ENCODE measurements around the gene MLPH.

Gene MLPH

GRCh38 chr2:237577956-237578870, 91.2 kb downstream of the MLPH start:
- no peaks in the 10 kb centered on the region for H3K27me3 Mint-ChIP-seq (ENCODE audit: low read depth)
- no peak for DNase-seq (ENCODE audit: low spot score)
- H3K9me3 Mint-ChIP-seq, result no peaks in the 10 kb centered on the region
- H3K4me3 Mint-ChIP-seq, result no peak overlapping the region
- H3K4me1 Mint-ChIP-seq (ENCODE audit: low read depth), result no peaks in the 10 kb centered on the region
- no peak overlapping the region for H3K27ac Mint-ChIP-seq
- H3K36me3 Mint-ChIP-seq (ENCODE audit: low read depth), result no peaks in the 10 kb centered on the region

DNA sequence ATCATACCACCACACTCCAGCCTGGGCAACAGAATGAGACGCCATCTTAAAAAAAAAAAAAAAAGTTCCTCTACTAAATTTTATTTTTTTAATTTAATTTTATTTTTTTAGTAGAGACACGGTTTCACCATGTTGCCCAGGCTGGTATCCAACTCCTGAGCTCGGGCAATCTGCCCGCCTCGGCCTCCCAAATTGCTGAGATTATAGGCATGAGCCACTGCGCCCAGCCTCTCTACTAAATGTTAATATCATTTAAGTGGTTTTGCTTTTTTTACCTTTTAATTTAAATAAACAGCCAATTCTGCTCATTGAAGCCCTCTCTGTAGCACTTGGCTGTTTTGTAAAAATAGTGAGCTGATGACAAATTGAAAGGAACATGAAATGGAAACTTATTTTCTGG, 94.3 kb downstream of the MLPH start:
- no peak for DNase-seq (ENCODE audit: low spot score)
- no peaks in the 10 kb centered on the region for H3K9me3 Mint-ChIP-seq
- no peaks in the 10 kb centered on the region for H3K27me3 Mint-ChIP-seq (ENCODE audit: low read depth)
- H3K27ac Mint-ChIP-seq, result no peak overlapping the region
- H3K4me1 Mint-ChIP-seq (ENCODE audit: low read depth), result no peaks in the 10 kb centered on the region
- H3K4me3 Mint-ChIP-seq, result no peak overlapping the region
- no peaks in the 10 kb centered on the region for H3K36me3 Mint-ChIP-seq (ENCODE audit: low read depth)

DNA sequence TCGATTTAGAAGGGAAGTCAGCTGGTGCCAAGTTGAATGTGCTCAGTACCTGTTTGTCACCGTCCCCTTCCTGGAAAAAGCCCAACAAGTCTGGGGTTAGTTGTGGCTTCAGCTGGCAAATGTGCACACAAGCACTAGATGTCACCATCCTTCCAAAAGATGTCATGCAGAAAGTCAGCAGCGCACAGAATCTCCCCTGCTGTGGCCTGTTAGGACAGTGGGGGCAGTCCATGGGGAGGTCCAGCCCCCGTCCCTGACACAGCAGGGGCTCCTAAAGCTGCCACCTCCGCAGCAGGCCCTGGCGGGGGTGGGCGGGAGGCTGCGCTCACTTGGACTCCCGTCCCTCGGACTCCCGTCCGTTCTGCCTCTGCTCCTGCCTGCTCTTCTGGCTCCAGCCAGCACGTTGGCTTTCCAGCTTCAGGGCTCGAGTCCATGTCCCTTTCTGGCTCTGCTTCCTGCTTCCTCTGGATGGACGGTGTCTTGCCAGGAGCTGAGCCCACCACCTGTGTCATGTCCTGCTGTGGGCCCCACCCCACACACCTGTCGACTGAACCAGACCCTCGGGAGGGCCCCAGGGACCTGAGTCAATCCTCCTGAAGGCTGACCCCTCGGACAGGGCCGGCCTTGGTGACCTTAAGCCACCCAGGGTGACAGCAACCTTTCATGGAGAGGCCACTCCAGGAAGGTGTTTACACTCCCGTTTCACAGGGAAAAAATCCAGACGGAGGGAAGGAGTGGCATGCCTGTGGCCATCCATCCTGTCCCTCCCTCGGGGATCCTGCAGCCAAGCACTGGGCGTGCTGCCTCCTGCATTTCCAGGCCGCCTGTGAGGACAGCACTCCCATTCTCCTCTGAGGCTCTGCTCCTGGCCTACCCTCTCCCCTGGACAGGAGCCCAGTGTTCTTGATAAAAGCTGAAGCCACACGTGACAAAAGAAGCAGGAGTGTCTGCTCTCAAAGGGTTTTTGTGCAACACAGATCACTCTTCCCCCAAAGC, 95.0 kb downstream of the MLPH start:
- Mint-ChIP-seq H3K27ac (no peak overlapping the region), H3K4me1 (ENCODE audit: low read depth) (no peaks in the 10 kb centered on the region), H3K9me3 (no peaks in the 10 kb centered on the region), H3K4me3 (no peak overlapping the region), H3K27me3 (ENCODE audit: low read depth) (peaks cover 4% of the 10 kb centered on the region), H3K36me3 (ENCODE audit: low read depth) (no peaks in the 10 kb centered on the region)
- peak; percentile 38 for DNase-seq (ENCODE audit: low spot score)

DNA sequence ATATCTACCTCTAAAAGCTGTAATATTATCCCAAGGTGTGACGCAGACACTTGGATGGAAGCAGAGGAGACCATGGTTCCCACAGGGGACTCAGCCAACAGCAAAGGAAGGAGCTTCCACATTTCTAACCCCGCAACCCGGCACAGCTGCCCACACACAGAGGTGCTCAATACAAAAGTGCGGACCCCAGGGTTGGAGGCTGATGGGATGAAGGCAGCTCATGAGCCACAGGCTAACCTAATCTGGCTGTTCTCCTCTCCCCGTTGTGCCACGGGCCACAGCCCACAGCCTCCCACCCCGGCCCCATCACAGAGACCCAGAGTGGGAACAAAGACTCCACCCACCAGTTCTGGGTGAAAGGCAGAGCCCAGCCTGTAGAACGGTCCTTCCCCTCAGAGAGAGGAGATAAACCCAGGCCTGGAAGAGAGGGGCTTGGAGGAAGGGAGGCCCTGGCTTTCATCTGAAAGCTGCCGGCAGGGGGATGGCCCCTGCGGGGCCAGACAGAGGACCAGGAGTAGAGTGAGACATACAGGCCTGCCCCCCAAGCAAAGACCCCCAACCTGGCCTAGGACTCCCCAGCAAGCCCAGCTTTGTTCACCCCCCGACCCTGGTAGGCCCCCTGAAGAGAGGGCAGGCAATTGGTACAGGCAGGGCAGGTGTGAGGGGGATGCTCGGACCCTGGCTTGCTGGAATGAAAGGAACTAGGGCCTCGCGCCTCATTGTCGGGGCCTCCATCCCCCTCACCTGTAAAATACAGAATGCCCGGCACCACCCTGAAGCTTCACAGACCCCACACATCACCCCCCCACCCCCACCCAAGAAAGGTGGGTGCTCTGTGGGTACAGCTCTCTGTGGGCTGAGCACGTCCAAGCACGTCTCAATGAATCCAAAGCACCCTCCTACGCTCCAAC, 96.6 kb downstream of the MLPH start:
- Mint-ChIP-seq H3K27ac (no peak overlapping the region), H3K4me1 (ENCODE audit: low read depth) (no peaks in the 10 kb centered on the region), H3K9me3 (no peaks in the 10 kb centered on the region), H3K27me3 (ENCODE audit: low read depth) (peaks cover 10% of the 10 kb centered on the region), H3K4me3 (no peak overlapping the region), H3K36me3 (ENCODE audit: low read depth) (no peaks in the 10 kb centered on the region)
- no peak for DNase-seq (ENCODE audit: low spot score)

DNA sequence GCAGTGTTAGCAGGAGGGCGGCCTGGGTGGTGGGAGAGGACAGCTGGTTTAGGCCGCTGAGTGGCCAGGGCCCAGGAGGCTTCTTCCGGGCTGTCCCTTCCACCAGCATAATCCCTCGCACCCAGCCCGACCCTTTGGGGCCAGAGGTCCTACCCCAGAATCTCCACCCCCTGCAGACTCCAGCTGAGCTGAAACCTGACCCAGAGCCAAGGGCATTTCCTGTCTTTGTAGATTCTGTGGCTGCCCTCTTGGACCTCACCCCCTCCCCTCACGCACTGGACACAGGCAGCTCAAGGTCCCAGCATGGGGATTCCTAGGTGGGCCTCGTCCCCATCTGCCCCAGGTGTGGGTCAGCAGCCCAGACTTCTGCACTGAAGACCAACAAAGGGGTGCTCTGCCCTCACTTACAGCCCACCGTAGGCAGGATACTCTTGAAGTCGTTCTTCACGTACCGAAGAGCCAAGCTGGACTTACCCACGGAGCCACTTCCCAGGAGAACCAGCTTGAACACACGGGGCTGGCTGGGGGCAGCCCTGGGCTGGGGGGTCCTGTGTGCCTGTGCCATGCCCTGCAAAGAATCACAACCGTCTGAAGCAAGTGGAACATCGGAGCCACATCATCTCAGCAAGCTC, 98.7 kb downstream of the MLPH start:
- Mint-ChIP-seq H3K27ac (no peak overlapping the region), H3K4me1 (ENCODE audit: low read depth) (no peaks in the 10 kb centered on the region), H3K36me3 (ENCODE audit: low read depth) (no peaks in the 10 kb centered on the region), H3K4me3 (no peak overlapping the region), H3K27me3 (ENCODE audit: low read depth) (peaks cover 13% of the 10 kb centered on the region), H3K9me3 (no peaks in the 10 kb centered on the region)
- DNase-seq (ENCODE audit: low spot score), result no peak

DNA sequence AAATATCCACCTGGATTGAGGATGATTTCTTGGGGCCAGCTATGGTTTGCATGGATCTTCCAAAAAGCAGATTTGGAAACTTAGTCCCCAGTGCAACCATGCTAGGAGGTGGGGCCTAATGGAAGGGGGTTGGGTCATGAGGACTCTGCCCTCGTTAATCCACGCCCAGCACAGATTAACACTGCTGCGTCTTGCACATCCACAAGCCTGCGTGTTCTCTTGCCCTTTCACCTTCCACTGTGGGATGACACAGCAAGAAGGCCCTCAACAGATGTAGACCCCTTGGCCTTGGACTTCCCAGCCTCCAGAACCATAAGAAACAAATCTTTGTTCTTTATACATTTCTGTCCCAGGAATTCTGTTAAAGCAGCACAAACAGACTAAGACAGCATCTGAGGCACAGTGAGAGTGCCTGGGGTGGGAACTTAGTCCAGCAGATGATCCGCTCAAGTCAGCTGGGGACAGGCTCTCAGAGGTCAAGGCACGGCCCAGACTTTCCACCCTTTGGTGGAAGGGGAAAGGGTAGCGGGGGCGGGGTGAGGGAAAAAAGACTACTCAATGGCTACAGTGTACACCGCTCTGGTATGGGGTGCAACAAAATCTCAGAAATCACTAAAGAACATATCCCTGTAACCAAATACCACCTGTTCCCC, 101.1 kb downstream of the MLPH start:
- Mint-ChIP-seq H3K4me1 (ENCODE audit: low read depth) (peaks cover 8% of the 10 kb centered on the region), H3K36me3 (ENCODE audit: low read depth) (no peaks in the 10 kb centered on the region), H3K4me3 (no peak overlapping the region), H3K9me3 (no peaks in the 10 kb centered on the region), H3K27ac (no peak overlapping the region), H3K27me3 (ENCODE audit: low read depth) (peaks cover 13% of the 10 kb centered on the region)
- no peak for DNase-seq (ENCODE audit: low spot score)

DNA sequence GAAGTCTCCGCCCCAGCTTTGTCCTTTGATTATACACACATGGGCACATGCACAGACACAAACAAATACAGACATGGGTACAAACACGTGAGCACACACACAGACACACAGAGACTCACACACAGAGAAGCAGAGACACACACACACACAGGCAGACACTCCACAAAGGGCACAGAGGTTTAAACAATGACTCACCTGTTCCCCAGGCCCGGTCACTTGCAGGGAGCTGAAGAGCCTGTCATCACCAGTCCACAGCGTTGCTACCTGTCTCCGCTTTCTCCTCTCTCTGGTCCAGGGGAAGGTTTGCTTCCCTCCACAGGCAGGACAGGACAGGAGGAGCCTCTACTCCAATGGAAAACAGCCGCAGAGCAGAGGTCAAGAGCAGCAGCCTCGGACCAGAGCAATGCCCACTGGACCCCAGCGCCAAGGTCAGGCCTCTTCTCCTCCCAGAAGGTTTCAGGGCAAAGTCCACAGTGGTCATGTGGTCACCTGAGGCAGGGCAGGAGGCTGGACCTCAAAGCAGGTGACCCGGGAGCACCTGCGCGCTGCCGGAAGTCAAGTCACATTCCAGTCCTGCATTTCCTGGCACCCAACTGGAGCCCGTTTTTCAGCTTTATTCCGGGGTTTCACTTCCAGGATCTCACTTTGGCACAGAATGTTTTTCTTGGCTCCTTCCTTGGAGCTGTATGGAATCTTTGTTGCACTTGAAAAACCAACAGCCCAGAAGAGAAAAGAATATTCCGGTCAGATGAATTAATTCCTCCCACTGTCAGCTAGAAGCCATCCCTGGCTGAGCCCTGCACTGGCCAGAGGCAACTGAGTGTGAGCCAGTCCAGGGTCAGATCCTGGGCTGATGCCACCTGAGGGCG, 103.5 kb downstream of the MLPH start, which contains the start of gene RAB17:
TSS of gene RAB17 (minus strand) at position 463 of the 869 bp plus-strand sequence. CDS start 4,580 bp downstream, outside the sequence.
- Mint-ChIP-seq H3K27ac (no peak within 1 kb of the TSS), H3K27me3 (ENCODE audit: low read depth) (peaks cover 13% of the 10 kb centered on the region), H3K9me3 (no peaks in the 10 kb centered on the region), H3K4me3 (peak within 1 kb of the TSS; percentile 22), H3K4me1 (ENCODE audit: low read depth) (peaks cover 8% of the 10 kb centered on the region), H3K36me3 (ENCODE audit: low read depth) (no peaks in the 10 kb centered on the region)
- DNase-seq (ENCODE audit: low spot score), result no peak

DNA sequence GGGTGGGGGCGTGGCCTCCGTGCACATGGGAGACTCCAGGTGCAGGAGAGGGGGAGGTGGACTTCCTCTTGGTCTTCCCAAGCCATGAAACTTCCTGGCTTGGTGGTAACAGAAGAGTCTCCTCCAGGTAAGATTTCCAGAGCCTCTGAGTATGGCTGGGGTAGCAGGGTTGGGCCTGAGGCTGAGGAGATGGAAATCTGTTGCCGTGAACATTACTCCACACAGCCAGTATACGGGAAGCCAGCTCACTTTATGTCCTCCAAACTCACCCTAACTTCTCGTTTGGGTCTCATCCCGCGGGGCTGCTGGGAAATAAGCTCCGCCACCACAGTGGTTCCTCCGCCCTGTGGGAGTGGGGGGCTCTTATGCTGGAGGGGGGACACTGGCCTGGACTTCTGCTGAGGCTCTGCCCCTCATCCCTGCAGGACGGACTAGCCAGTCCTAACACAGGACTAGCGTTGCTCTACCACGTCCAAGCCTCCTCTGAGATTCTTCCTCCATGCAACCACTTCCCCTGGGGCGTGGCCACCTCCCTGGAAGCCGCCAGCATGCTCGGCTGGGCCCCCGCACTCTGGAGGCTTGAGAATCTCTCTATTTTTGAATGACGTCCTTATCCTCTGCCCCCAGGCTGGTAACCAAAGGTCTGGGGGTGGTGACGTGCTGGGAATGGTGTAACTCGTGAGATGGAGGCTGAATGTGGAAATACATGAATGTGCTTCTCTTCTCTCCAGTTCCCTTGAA, 104.3 kb downstream of the MLPH start:
- Mint-ChIP-seq H3K4me3 (peak overlapping the region; percentile 22), H3K36me3 (ENCODE audit: low read depth) (no peaks in the 10 kb centered on the region), H3K27me3 (ENCODE audit: low read depth) (peaks cover 13% of the 10 kb centered on the region), H3K27ac (no peak overlapping the region), H3K4me1 (ENCODE audit: low read depth) (peaks cover 9% of the 10 kb centered on the region), H3K9me3 (no peaks in the 10 kb centered on the region)
- no peak for DNase-seq (ENCODE audit: low spot score)

DNA sequence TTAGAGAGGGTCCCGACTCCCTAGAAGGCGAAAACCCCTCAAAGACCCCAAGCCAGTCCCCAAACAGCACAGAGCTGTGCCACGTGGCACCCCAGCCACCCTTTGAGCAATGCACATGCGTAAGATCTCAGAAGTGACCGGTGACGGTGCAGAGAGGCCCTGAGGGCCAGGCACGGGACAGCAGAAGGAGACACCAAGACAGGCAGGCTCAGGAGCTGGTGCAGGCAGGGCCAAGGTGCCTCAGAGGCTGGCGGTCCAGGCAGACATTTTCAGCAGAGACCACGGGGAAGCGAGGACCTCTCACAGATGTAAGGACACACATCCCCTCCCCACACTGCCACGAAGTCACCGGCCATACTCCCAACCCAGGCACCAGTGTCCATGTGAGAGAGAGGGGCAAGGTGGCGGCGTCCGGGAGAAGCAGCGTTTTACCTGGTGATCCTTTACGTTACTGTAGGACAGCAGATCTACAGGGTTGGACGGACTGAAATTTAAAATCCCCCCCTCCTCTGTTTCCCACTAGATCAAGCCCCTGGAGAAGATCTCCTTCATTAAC, 105.5 kb downstream of the MLPH start:
- no peaks in the 10 kb centered on the region for H3K9me3 Mint-ChIP-seq
- H3K36me3 Mint-ChIP-seq (ENCODE audit: low read depth), result no peaks in the 10 kb centered on the region
- no peak overlapping the region for H3K4me3 Mint-ChIP-seq
- no peak for DNase-seq (ENCODE audit: low spot score)
- H3K4me1 Mint-ChIP-seq (ENCODE audit: low read depth), result peaks cover 12% of the 10 kb centered on the region
- peaks cover 5% of the 10 kb centered on the region for H3K27me3 Mint-ChIP-seq (ENCODE audit: low read depth)
- no peak overlapping the region for H3K27ac Mint-ChIP-seq

DNA sequence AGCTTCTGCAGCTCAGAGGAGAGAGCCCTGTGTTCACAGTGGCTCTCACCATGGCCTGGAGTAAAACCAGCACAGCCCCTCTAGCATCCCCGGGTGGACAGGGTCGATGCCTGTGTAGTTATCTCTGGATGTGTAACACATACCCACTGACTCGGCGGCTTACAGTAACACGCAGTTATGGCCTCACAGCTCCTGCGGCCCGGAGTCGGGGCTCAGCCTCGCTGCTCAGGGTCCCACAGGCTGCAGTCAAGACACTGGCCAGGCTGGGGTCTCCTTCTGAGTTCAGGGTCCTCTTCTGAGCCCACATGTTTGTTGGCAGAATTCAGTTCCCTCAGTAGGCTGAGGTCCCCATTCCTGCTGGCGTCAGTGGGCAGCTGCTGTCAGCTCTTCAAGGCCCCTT, 106.0 kb downstream of the MLPH start:
- H3K36me3 Mint-ChIP-seq (ENCODE audit: low read depth), result no peaks in the 10 kb centered on the region

DNA sequence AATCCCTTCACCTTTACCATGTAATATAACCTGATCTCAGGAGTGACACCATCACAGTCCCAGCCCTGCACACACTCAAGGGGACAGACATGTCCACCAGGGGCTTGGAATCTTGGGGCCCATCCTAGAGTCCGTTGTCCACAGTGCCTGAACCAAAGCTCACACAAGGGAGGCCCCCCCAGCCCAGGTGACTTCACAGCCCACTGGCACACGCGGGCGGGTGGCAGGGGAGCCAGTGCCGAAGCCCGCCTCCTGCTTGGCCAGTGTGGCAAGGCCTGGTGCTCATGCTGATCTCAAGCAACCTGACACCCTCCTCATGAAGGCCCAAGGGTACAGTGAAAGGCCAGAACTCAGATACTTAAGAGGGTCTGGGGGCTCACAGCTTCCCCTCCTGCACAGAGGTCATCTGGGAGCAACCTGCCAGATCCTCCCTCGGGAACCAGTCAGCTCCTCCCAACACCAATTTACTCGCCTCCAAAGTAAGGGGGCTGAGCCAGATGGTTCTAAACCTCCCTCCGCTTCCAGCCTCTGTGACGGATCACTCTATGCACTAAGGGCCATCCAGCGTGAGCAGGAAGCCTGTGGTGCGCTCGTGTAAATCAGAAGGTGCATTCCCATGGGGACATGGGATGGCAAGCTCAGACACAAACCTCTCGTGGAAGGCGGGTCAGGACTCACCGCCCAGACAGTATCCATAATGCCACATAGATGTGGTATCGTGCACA, 106.7 kb downstream of the MLPH start:
- Mint-ChIP-seq H3K27me3 (ENCODE audit: low read depth) (peaks cover 3% of the 10 kb centered on the region), H3K4me1 (ENCODE audit: low read depth) (peaks cover 15% of the 10 kb centered on the region), H3K27ac (peak overlapping the region; percentile 24), H3K36me3 (ENCODE audit: low read depth) (no peaks in the 10 kb centered on the region), H3K9me3 (no peaks in the 10 kb centered on the region), H3K4me3 (no peak overlapping the region)
- no peak for DNase-seq (ENCODE audit: low spot score)

More for the DNA sequence above, 106.0 kb downstream of the MLPH start:
- no peak for DNase-seq (ENCODE audit: low spot score)
- Mint-ChIP-seq H3K4me3 (no peak overlapping the region), H3K9me3 (no peaks in the 10 kb centered on the region), H3K27ac (no peak overlapping the region), H3K27me3 (ENCODE audit: low read depth) (peaks cover 3% of the 10 kb centered on the region), H3K4me1 (ENCODE audit: low read depth) (peaks cover 15% of the 10 kb centered on the region)

Data from T-helper 2 cell treated with Interferon-gamma antibody and Interleukin-4, amounts not matched to agents 5 μg/mL and 100 μg/mL, for 36 hours (primary cell).